ENCODE data around the gene GDF7.

GRCh38 chr2:20624156-20624883 is 42.6 kb upstream of the GDF7 start:
- no peak for TF ChIP-seq MXI1 (IDR thresholded peaks at IDR 0.05; ENCODE audit: low read depth, low read length)
- no peak for TF ChIP-seq CTCF (IDR thresholded peaks at IDR 0.05)
- TF ChIP-seq EZH2phosphoT487 (IDR thresholded peaks at IDR 0.05; ENCODE audit: borderline replicate concordance, low read depth): no peak
- TF ChIP-seq SIN3A (IDR thresholded peaks at IDR 0.05; ENCODE audit: borderline replicate concordance, low read depth, low read length): no peak
- no peak for TF ChIP-seq NRF1 (IDR thresholded peaks at IDR 0.05; ENCODE audit: low read depth, low read length)
- no peak for TF ChIP-seq MAX (IDR thresholded peaks at IDR 0.05; ENCODE audit: low read depth)
